OCI-LY7 (cell line): ENCODE measurements around the gene SLFN5. TPM values are rescaled to one million over a fixed set of nuclear protein-coding genes. Genes with fewer than 3 reads are reported as not detected.

ENCODE experiments used
- BruUV-seq: library from RNA; stranded (reverse); fragments of 400-500 nt; replicated peaks from 2 replicates; lab custom pipeline; 2021; lab: Mats Ljungman, UMichigan
- CTCF ChIA-PET: fragments of 300-600 bp; sonication (Branson Sonifier 250); formaldehyde crosslinking; loops from one replicate; lab custom pipeline; 2022; ENCODE audit warnings: antibody characterized with exemption; ENCODE audit not compliant: unreplicated experiment; lab: Charles Lee
- POLR2A ChIA-PET: fragments of 300-600 bp; sonication (Branson Sonifier 250); formaldehyde crosslinking; loops from one replicate; lab custom pipeline; 2022; ENCODE audit warnings: antibody characterized with exemption; lab: Charles Lee
- DNase-seq: peaks from one replicate; pipeline ENCODE4 v3.0.0-alpha.2; 2015; ENCODE audit warnings: low spot score
- H2AFZ ChIP-seq: fragments of 200-600 bp; sonication (generic), shearing (Covaris generic); 2 replicates; pipeline ENCODE4 v1.6.1; 2014; ENCODE audit warnings: mild to moderate bottlenecking, antibody characterized with exemption, low read length, moderate library complexity
- H3K27ac ChIP-seq: fragments of 200-600 bp; sonication (generic); 2 replicates; pipeline ENCODE4 v1.5.1; 2014; ENCODE audit warnings: mixed run types, low read depth, mild to moderate bottlenecking, moderate library complexity, low read length, inconsistent platforms; ENCODE audit not compliant: poor library complexity, severe bottlenecking
- H3K36me3 ChIP-seq: fragments of 200-600 bp; sonication (generic); 2 replicates; pipeline ENCODE4 v1.6.1; 2014; ENCODE audit warnings: mild to moderate bottlenecking, antibody characterized with exemption, low read length, moderate library complexity, mixed read lengths; ENCODE audit not compliant: insufficient read depth
- H3K4me1 ChIP-seq: fragments of 200-600 bp; sonication (generic); 2 replicates; pipeline ENCODE4 v1.5.1; 2014; ENCODE audit warnings: mild to moderate bottlenecking, low read length; ENCODE audit not compliant: insufficient read depth, poor library complexity, severe bottlenecking
- H3K4me2 ChIP-seq: fragments of 200-600 bp; sonication (generic); 2 replicates; pipeline ENCODE4 v1.6.1; 2014; ENCODE audit warnings: mild to moderate bottlenecking, low read length
- H3K4me3 ChIP-seq: fragments of 200-600 bp; sonication (generic); 2 replicates; pipeline ENCODE4 v1.5.1; 2014; ENCODE audit warnings: mild to moderate bottlenecking, low read depth, low read length; ENCODE audit not compliant: poor library complexity, severe bottlenecking
- H3K79me2 ChIP-seq: fragments of 200-600 bp; sonication (generic); 2 replicates; pipeline ENCODE4 v1.6.1; 2016; ENCODE audit warnings: low read depth, mild to moderate bottlenecking, low read length, moderate library complexity, mixed read lengths; ENCODE audit not compliant: insufficient read depth
- H3K9me2 ChIP-seq: fragments of 200-600 bp; sonication (generic); 2 replicates; pipeline ENCODE4 v1.6.1; 2016; ENCODE audit warnings: mild to moderate bottlenecking, low read length, mixed read lengths; ENCODE audit not compliant: insufficient read depth
- H3K9me3 ChIP-seq: fragments of 200-600 bp; sonication (generic); 2 replicates; pipeline ENCODE4 v1.6.1; 2014; ENCODE audit warnings: mild to moderate bottlenecking, mixed run types, low read length, mixed read lengths
- H4K20me1 ChIP-seq: fragments of 200-600 bp; sonication (generic); 2 replicates; pipeline ENCODE4 v1.6.1; 2014; ENCODE audit warnings: mild to moderate bottlenecking, antibody characterized with exemption, low read length, moderate library complexity, mixed read lengths; ENCODE audit not compliant: insufficient read depth
- CTCF ChIP-seq: fragments of 200-600 bp; sonication (generic); conservative IDR thresholded peaks from 2 replicates; pipeline ENCODE4 v1.5.1; 2014; ENCODE audit warnings: mild to moderate bottlenecking, antibody characterized with exemption, low read length, moderate library complexity, mixed read lengths
- EZH2phosphoT487 ChIP-seq: fragments of 200-600 bp; sonication (generic); IDR thresholded peaks from 2 replicates; pipeline ENCODE4 v1.6.1; 2018; ENCODE audit warnings: low read depth, borderline replicate concordance, mild to moderate bottlenecking, mixed run types, antibody characterized with exemption, low read length, moderate library complexity, mixed read lengths
- intact Hi-C: fragments of 100-400 bp; cut with micrococcal nuclease; formaldehyde crosslinking; loops from one replicate; pipeline ENCODE4 v1.10.0; 2022; ENCODE audit not compliant: unreplicated experiment
- total RNA-seq, 2 experiments: library from RNA; depleted of rRNA in 1 of 2; stranded (reverse); fragments of >200 nt in 1 of 2; shearing (Covaris generic) in 1 of 2; gene quantifications; 2 replicates each; pipeline ENCODE4 v1.2.3, GENCODE V29; 2014 to 2022

Gene SLFN5
- total RNA-seq, 2 experiments from 2014 or later: 0.38 to 1.1 TPM

DNA sequence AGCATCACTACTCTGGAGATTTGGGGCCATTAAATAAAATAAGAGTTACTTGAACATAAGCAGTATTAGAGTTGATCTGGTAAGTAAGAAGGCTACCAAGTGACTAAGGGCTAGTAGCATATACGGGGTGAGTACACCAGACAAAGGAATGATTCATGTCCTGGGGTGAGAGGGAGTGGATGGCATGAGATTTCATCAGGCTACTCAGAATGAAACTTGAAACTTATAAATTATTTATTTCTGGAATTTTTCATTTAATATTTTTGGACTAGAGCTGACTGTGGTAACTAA lies 2.3 kb downstream of the SLFN5 start:
- ChIA-PET CTCF (no interaction called here), POLR2A (no interaction called here)
- no peak for TF ChIP-seq EZH2phosphoT487
- no peak for TF ChIP-seq CTCF
- Histone ChIP-seq H3K4me2 (no peak overlapping the region), H3K27ac (no peak overlapping the region), H3K4me3 (no peak overlapping the region), H2AFZ (no peak overlapping the region), H3K79me2 (no peaks in the 10 kb centered on the region), H3K4me1 (peaks cover 26% of the 10 kb centered on the region), H4K20me1 (no peaks in the 10 kb centered on the region), H3K9me2 (no peaks in the 10 kb centered on the region), H3K9me3 (no peaks in the 10 kb centered on the region), H3K36me3 (no peaks in the 10 kb centered on the region)
- intact Hi-C loops: no loop called here
- no peak for DNase-seq
- no TSS peak for BruUV-seq

DNA sequence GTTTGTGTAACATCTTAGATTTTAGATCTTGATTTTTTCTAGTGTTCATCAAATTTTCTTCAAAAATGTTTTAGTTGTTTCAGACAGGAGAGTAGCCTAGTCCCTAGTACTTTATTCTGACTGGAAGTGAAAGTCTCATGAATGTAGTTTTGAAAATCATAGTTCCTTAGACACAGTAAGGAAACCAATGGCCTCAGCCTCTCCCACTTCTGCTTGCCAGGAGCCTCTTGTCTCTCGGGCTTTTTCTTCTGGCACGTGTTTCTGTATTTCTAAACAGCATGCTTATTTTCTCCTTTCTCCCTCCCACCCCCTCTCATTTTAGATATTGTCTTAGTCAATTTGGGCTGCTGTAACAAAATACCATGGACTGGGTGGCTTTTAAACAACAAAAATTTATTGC lies 9.8 kb downstream of the SLFN5 start:
- no peaks in the 10 kb centered on the region for H3K36me3 ChIP-seq
- H3K27ac ChIP-seq: no peak overlapping the region
- intact Hi-C loops: no loop called here

More for the DNA sequence above, 9.8 kb downstream of the SLFN5 start:
- Histone ChIP-seq H3K9me3 (no peaks in the 10 kb centered on the region), H3K4me1 (no peaks in the 10 kb centered on the region), H4K20me1 (no peaks in the 10 kb centered on the region), H3K9me2 (no peaks in the 10 kb centered on the region), H3K79me2 (no peaks in the 10 kb centered on the region), H3K4me3 (no peak overlapping the region), H2AFZ (no peak overlapping the region), H3K4me2 (no peak overlapping the region)
- TF ChIP-seq CTCF: no peak
- ChIA-PET POLR2A (no interaction called here), CTCF (no interaction called here)
- BruUV-seq: no TSS peak
- DNase-seq: no peak
